RPMI7951 (cell line): ENCODE results near the gene IKZF5. TPM values are rescaled to one million over a fixed set of nuclear protein-coding genes. Genes with fewer than 3 reads are reported as not detected.

Experiments used
- DNase-seq: peaks from one replicate; pipeline ENCODE4 v3.0.0-alpha.2; 2012; ENCODE audit warnings: low read depth
- total RNA-seq: library from RNA; depleted of rRNA; stranded (reverse); fragments of >200 nt; shearing (Covaris generic); gene quantifications from 2 replicates; pipeline ENCODE4 v1.2.3, GENCODE V29; 2014; rRNA removed

The IKZF5 gene, protein sequence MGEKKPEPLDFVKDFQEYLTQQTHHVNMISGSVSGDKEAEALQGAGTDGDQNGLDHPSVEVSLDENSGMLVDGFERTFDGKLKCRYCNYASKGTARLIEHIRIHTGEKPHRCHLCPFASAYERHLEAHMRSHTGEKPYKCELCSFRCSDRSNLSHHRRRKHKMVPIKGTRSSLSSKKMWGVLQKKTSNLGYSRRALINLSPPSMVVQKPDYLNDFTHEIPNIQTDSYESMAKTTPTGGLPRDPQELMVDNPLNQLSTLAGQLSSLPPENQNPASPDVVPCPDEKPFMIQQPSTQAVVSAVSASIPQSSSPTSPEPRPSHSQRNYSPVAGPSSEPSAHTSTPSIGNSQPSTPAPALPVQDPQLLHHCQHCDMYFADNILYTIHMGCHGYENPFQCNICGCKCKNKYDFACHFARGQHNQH
- total RNA-seq, result 2.6 and 4.4 TPM in 2 replicates

DNA sequence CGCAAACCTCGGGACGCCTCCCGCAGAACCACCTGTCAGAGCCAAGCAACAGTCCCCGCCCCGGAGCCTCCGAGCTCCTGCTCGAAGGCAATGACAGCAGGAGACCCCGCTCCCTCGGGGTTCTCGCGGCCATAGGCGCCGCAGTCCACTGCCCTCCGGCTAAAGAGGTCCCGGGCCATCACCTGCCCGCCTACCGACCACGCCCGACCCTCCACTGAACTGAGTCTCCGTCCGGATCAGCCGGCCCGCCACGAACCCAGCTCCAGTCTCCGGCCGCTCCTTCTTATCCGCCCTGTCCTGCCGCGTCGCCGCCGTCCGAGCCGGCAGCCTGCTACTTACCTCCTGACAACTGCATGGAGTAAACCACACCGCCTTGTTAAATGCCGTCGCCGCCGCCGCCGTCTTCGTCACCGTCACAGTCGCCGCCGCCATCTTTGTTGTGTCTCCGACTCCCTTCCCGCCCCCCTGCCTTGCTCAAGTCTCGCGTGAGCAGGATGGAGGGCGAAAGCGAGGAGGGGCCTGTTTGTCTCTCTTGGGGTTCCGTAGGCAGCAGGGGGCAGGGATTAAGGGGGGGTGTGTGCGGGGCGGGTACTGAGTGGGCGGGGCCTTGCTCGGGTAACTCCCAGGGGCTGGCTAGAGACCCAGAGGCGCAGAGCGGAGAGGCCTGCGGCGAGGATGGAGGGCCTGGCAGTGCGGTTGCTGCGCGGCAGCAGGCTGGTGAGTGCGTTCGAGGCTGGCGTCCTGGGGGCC is at the start of gene IKZF5, which contains the start of gene ACADSB:
Gene IKZF5 (minus strand): TSS at position 441 of the 750 bp plus-strand sequence. CDS start 10,170 bp downstream, outside the sequence.
Gene ACADSB (plus strand): TSS at position 652 of the 750 bp plus-strand sequence. CDS start 24 bp downstream, at position 676.
- peak; percentile 95 for DNase-seq

GRCh38 chr10:123057968-123058367 is 49.4 kb upstream of the IKZF5 start:
- DNase-seq, result no peak

DNA sequence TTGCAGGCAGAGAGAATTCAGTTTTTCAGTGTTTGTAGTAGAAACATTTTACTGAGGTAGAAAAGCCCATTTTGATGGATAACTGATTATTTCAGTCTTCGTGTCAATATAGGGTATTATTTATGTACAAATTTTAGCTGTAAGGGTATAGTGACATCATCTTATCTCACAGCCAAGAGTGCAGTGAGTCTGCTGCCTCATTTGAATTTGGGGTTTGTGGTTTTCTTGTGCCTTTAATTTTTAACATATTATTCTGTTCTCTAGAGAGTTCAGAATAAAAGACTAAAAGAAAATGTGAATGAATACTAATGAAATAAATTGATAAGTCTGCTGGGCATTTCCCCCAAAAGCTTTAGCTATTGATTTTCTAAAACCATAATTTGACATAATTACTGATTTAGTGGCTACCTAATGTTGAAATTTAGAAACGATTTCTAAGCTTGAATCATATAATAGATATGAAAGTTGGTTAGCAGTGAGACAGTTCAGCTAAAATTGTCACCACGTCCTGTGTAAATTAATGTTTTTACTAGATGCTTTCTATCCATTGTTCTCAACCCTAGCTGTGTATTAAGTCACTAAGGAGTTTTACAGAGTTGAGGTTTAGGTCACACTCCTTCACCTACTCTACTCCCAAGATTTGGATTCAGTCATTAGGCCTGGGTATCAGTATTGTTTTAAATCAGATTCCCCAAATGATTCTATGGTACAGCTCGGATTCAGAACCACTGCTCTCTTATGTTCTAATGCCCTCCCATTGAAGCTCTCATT is 37.6 kb upstream of the IKZF5 start:
- no peak for DNase-seq

- peak; percentile 19 for DNase-seq
These were observed 35.8 kb upstream of the IKZF5 start for GRCh38 chr10:123044391-123044790.

GRCh38 chr10:123043409-123043925 is 34.9 kb upstream of the IKZF5 start:
- peak; percentile 50 for DNase-seq

GRCh38 chr10:123042708-123043408 is 34.3 kb upstream of the IKZF5 start:
- DNase-seq, result no peak

- DNase-seq, result no peak
These were observed 31.0 kb upstream of the IKZF5 start for GRCh38 chr10:123039632-123039930.

DNA sequence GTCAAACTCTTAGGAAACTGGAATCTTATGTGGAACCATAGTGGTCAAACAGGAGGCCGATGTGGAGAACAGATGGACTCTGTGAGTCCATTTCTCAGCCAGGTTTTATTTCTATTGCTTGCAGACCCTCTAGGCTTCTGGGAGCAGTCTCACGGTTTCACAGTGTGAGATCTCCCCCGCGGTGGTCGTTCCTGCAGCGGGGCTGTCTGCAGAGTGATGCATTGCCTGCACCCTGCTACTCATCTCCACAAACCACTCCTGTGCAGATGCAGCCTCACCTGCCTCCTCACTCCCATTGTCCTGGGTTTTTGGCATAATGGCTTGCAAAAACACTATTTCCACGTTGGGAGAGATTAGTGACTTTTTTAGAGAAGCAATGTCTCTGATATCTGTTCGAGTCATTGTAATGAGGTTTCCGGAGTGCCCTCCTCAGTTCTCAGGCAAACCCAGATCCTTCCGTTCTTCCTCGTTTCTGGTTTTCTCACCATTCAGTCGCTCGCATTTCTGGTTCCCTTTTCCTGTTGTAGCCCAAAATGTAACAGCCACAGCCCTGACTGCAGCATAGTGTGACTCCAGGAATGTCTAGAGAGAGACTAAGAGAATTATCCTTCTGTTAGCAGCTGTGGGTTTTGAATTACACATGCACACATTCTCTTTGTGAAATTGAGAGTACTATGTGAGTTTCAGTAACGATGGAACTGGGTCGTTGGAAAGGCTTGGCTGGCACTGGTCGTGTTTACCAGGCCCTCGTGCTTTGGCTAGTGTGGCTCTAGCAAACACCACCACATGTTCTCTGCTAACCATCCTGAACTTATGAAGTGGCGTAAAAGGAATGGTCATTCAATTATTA is 30.4 kb upstream of the IKZF5 start:
- DNase-seq, result no peak

DNA sequence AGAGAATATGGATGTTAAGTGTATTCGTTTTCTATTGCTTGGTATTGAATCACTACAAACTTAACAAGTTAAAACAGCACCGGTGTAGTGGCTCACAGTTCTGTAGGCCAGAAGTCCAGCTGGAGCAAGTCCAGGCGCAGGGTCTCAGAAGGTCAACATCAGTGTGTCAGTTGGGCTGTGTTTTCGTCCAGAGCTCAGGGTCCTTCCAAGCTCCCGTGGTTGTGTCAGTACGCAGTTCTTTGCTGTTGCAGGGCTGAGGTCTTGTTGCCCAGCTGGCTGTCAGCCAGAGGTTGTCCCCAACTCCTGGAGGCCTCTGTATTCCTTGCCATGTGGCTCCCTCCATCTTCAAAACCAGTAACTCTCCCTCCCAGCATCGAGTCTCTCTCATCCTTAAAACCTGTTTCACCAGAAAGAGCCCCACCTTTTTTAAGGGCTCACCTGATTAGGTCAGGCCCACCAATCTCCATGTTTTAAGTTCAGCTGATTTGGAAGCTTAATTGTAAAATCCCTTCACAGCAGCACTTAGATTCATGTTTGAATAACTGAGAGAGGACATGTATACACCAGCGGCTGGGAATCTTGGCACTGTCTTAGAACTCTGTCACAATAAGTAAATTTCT is 27.0 kb upstream of the IKZF5 start:
- no peak for DNase-seq

GRCh38 chr10:123034332-123034731 is 25.7 kb upstream of the IKZF5 start:
- no peak for DNase-seq

DNA sequence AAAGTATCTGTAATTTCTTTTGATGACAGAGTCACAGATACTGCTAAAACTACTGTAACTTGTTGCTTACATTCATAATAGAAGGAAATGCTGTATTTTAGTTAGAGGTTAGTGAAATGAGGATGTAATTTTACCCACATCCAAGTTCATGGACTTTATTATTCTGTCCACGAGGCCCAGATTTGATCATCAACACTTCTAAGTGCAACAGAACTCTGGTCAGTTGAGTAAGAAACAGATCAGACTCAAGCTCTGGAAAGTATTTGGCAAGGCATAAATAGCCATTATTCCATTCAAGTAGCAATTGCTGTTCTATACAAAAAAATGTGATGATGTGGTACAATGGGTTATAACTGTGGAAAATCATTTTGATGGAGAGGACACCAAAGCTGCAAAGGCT is 22.5 kb upstream of the IKZF5 start:
- no peak for DNase-seq

DNA sequence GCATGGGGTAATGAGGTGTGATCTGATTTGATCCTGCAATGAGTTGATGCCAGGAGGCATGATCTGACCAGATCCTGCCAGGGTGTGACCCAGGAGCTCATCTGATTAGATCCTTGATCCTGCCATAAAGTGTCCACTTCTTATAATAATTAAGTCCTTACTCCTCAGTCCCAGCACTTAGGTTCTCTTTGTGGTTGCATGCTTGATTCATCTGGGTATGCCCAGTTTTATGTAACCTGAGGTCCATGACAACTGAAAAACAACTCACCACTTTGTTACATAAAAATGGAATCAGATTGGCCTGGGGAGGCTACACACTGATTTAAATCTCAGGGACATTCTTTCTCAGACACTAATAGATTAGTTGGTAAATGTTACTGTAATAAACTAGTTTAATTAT is 19.3 kb upstream of the IKZF5 start:
- peak; percentile 18 for DNase-seq

GRCh38 chr10:123026302-123026701 is 17.7 kb upstream of the IKZF5 start:
- DNase-seq, result no peak

DNA sequence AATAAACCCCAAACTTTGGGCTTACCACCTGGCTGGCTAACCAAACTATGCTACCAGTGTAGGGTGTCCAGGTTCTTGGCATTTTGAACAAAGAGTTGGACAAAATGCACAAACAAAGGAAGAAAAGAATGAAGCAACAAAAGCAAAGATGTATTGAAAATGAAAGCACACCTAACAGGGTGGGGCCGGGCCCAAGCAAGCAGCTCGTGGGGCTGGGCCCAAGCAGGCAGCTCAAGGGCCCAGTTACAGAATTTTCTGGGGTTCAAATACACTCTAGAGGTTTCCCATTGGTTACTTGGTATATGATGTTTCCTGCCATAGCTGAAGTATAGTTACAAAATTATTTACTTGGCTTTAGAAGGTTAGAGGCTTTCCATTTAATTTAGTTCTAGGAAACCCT is 15.9 kb upstream of the IKZF5 start:
- DNase-seq, result no peak

- peak; percentile 7 for DNase-seq
These were observed 12.9 kb upstream of the IKZF5 start for GRCh38 chr10:123021517-123021916.

- DNase-seq, result no peak
These were observed 11.5 kb upstream of the IKZF5 start for GRCh38 chr10:123019941-123020703.

DNA sequence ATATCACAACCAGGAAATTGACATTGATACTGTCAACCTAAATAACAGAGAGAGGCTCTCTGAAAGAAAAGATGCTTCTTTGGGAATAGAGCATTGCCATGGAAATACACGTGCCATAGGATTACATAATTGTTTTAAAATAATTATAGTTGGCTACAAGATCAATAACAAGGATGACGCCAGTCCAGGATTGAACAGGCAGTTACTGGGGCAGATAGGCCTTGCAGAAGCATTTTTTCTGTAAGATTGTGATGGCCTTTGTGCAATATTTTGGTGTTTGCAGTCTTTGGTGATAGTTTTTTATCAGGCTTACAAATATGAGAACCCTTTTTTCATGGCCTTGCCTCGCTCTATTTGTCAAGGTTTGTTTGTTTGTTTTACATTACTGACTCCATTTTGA is 10.7 kb upstream of the IKZF5 start:
- no peak for DNase-seq

DNA sequence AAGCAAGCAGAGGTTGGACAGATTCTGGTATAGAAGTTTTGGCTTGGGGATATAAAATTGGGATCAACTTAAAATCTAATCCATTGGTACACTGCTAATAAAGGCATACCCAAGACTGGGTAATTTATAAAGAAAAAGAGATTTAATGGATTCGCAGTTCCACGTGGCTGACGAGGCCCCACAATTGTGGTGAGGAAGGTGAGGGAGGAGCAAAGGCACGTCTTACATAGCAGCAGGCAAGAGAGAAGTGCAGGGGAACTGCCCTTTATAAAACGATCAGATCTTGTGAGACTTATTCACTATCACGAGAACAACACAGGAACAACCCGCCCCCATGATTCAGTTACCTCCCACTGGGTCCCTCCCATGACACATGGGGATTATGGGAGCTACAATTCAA is 9.9 kb upstream of the IKZF5 start:
- DNase-seq, result no peak
